Activated naive CD8-positive, alpha-beta T cell treated with anti-CD3 and anti-CD28 coated beads, Interleukin-2, amount 10 ng/mL, durations not matched to agents 7 days and 5 days (primary cell): ENCODE data around the gene SFRP5. TPM values are rescaled to one million over a fixed set of nuclear protein-coding genes. Genes with fewer than 3 reads are reported as not detected.

Experiments
- ATAC-seq: fragments of 150-1000 bp; cut with Tn5 transposase; one replicate; pipeline ENCODE4 v1.10.0; 2021; ENCODE audit warnings: low read depth, moderate library complexity
- POLR2A ChIA-PET: fragments of 350-600 bp; sonication (Branson Sonifier 250); formaldehyde crosslinking; loops from one replicate; lab custom pipeline; 2021; ENCODE audit warnings: antibody characterized with exemption; lab: Charles Lee
- DNase-seq: peaks from one replicate; pipeline ENCODE4 v3.0.0; 2021
- H3K27ac Mint-ChIP-seq: one replicate; pipeline ENCODE4 v1.8.0; 2022; ENCODE audit warnings: mild to moderate bottlenecking, mixed read lengths
- H3K27me3 Mint-ChIP-seq: one replicate; pipeline ENCODE4 v1.8.0; 2022; ENCODE audit warnings: mild to moderate bottlenecking, moderate library complexity, mixed read lengths
- H3K36me3 Mint-ChIP-seq: one replicate; pipeline ENCODE4 v1.8.0; 2021; ENCODE audit warnings: mild to moderate bottlenecking, mixed read lengths
- H3K4me1 Mint-ChIP-seq: one replicate; pipeline ENCODE4 v1.8.0; 2021; ENCODE audit warnings: mixed read lengths
- H3K4me3 Mint-ChIP-seq: one replicate; pipeline ENCODE4 v1.8.0; 2022; ENCODE audit warnings: mild to moderate bottlenecking, moderate library complexity, mixed read lengths
- H3K9me3 Mint-ChIP-seq: one replicate; pipeline ENCODE4 v1.8.0; 2021; ENCODE audit warnings: mixed read lengths
- total RNA-seq, 2 experiments: library from RNA; stranded (reverse); gene quantifications; one replicate each; pipeline ENCODE4 v1.2.3, GENCODE V29; 2021

The SFRP5 gene
- total RNA-seq, 2 experiments from 2014 or later, result 0.22 to 0.23 TPM

GRCh38 chr10:97780841-97781617 is 9.2 kb upstream of the SFRP5 start:
- POLR2A ChIA-PET, result interaction anchor here (0.6 to 1.5 kb wide), 6 partner anchors 8 to 95 kb away, joined by 3 to 12 read pairs (median 4); partner anchors contain the start of genes GOLGA7B and ZFYVE27
- Mint-ChIP-seq H3K27me3 (peaks cover 1% of the 10 kb centered on the region), H3K27ac (peak overlapping the region; percentile 89), H3K36me3 (no peaks in the 10 kb centered on the region), H3K4me1 (peaks cover 27% of the 10 kb centered on the region), H3K4me3 (peak overlapping the region; percentile 71), H3K9me3 (no peaks in the 10 kb centered on the region)
- no peak for ATAC-seq
- DNase-seq, result no peak

GRCh38 chr10:97779975-97780374 is 8.2 kb upstream of the SFRP5 start:
- peaks cover 1% of the 10 kb centered on the region for H3K27me3 Mint-ChIP-seq
- H3K9me3 Mint-ChIP-seq, result no peaks in the 10 kb centered on the region
- ATAC-seq, result no peak
- H3K4me3 Mint-ChIP-seq, result no peak overlapping the region
- DNase-seq, result no peak
- POLR2A ChIA-PET, result no interaction called here
- no peaks in the 10 kb centered on the region for H3K36me3 Mint-ChIP-seq
- H3K27ac Mint-ChIP-seq, result peak overlapping the region; percentile 89
- H3K4me1 Mint-ChIP-seq, result peaks cover 27% of the 10 kb centered on the region

GRCh38 chr10:97779492-97779891 is 7.7 kb upstream of the SFRP5 start:
- H3K4me3 Mint-ChIP-seq, result no peak overlapping the region
- POLR2A ChIA-PET, result no interaction called here

GRCh38 chr10:97778452-97779302 is 6.9 kb upstream of the SFRP5 start:
- Mint-ChIP-seq H3K9me3 (no peaks in the 10 kb centered on the region), H3K36me3 (no peaks in the 10 kb centered on the region)
- ATAC-seq, result no peak

More at GRCh38 chr10:97779492-97779891, 7.7 kb upstream of the SFRP5 start:
- H3K9me3 Mint-ChIP-seq, result no peaks in the 10 kb centered on the region
- ATAC-seq, result no peak
- H3K27me3 Mint-ChIP-seq, result peaks cover 1% of the 10 kb centered on the region
- H3K36me3 Mint-ChIP-seq, result no peaks in the 10 kb centered on the region
- peak overlapping the region; percentile 56 for H3K27ac Mint-ChIP-seq
- DNase-seq, result no peak
- peaks cover 27% of the 10 kb centered on the region for H3K4me1 Mint-ChIP-seq

GRCh38 chr10:97777143-97777542 is 5.3 kb upstream of the SFRP5 start:
- Mint-ChIP-seq H3K27me3 (peaks cover 20% of the 10 kb centered on the region), H3K9me3 (no peaks in the 10 kb centered on the region), H3K4me1 (peaks cover 21% of the 10 kb centered on the region), H3K4me3 (no peak overlapping the region), H3K27ac (no peak overlapping the region), H3K36me3 (peaks cover 1% of the 10 kb centered on the region)
- ATAC-seq (no peak), DNase-seq (no peak)
- POLR2A ChIA-PET, result no interaction called here

More at GRCh38 chr10:97778452-97779302, 6.9 kb upstream of the SFRP5 start:
- H3K27me3 Mint-ChIP-seq, result peaks cover 5% of the 10 kb centered on the region
- H3K27ac Mint-ChIP-seq, result no peak overlapping the region
- no peak for DNase-seq
- no peak overlapping the region for H3K4me3 Mint-ChIP-seq
- peaks cover 27% of the 10 kb centered on the region for H3K4me1 Mint-ChIP-seq
- POLR2A ChIA-PET, result no interaction called here

- no peak overlapping the region for H3K4me3 Mint-ChIP-seq
- H3K9me3 Mint-ChIP-seq, result no peaks in the 10 kb centered on the region
- H3K27ac Mint-ChIP-seq, result no peak overlapping the region
- DNase-seq (no peak), ATAC-seq (no peak)
- peaks cover 8% of the 10 kb centered on the region for H3K4me1 Mint-ChIP-seq
- POLR2A ChIA-PET, result no interaction called here
- peaks cover 2% of the 10 kb centered on the region for H3K36me3 Mint-ChIP-seq
- peaks cover 37% of the 10 kb centered on the region for H3K27me3 Mint-ChIP-seq
Measured at GRCh38 chr10:97774811-97775294, 3.1 kb upstream of the SFRP5 start.

GRCh38 chr10:97773096-97773495 is 1.3 kb upstream of the SFRP5 start:
- H3K36me3 Mint-ChIP-seq, result peaks cover 2% of the 10 kb centered on the region
- no peaks in the 10 kb centered on the region for H3K9me3 Mint-ChIP-seq
- no peak overlapping the region for H3K4me3 Mint-ChIP-seq

GRCh38 chr10:97771055-97771891 is 526 bp downstream of the SFRP5 start:
- peaks cover 2% of the 10 kb centered on the region for H3K36me3 Mint-ChIP-seq
- H3K9me3 Mint-ChIP-seq, result no peaks in the 10 kb centered on the region
- no peak overlapping the region for H3K27ac Mint-ChIP-seq
- ATAC-seq, result peak; percentile 61
- peaks cover 6% of the 10 kb centered on the region for H3K4me1 Mint-ChIP-seq
- peak; percentile 49 for DNase-seq
- H3K4me3 Mint-ChIP-seq, result peak overlapping the region; percentile 63
- POLR2A ChIA-PET, result no interaction called here
- peaks cover 39% of the 10 kb centered on the region for H3K27me3 Mint-ChIP-seq

More at GRCh38 chr10:97773096-97773495, 1.3 kb upstream of the SFRP5 start:
- H3K27ac Mint-ChIP-seq, result no peak overlapping the region
- H3K27me3 Mint-ChIP-seq, result peaks cover 39% of the 10 kb centered on the region
- no peak for ATAC-seq
- no peak for DNase-seq
- H3K4me1 Mint-ChIP-seq, result peaks cover 6% of the 10 kb centered on the region
- POLR2A ChIA-PET, result interaction anchor here (1.2 kb wide), 1 partner anchor 8 kb away, joined by 4 read pairs; no protein-coding TSS in a partner anchor

- peaks cover 6% of the 10 kb centered on the region for H3K4me1 Mint-ChIP-seq
- peaks cover 39% of the 10 kb centered on the region for H3K27me3 Mint-ChIP-seq
- ATAC-seq (no peak), DNase-seq (no peak)
- POLR2A ChIA-PET, result no interaction called here
- no peaks in the 10 kb centered on the region for H3K9me3 Mint-ChIP-seq
- peak overlapping the region; percentile 37 for H3K4me3 Mint-ChIP-seq
- no peak overlapping the region for H3K27ac Mint-ChIP-seq
- H3K36me3 Mint-ChIP-seq, result peaks cover 2% of the 10 kb centered on the region
Measured at GRCh38 chr10:97770255-97770654, 1.5 kb downstream of the SFRP5 start.

GRCh38 chr10:97768322-97769315 is 3.2 kb downstream of the SFRP5 start:
- Mint-ChIP-seq H3K9me3 (no peaks in the 10 kb centered on the region), H3K4me1 (peaks cover 12% of the 10 kb centered on the region), H3K36me3 (peaks cover 3% of the 10 kb centered on the region), H3K27ac (no peak overlapping the region), H3K4me3 (no peak overlapping the region), H3K27me3 (peaks cover 36% of the 10 kb centered on the region)
- POLR2A ChIA-PET, result no interaction called here
- ATAC-seq, result no peak
- DNase-seq, result no peak

- H3K4me1 Mint-ChIP-seq, result peaks cover 11% of the 10 kb centered on the region
- no peak overlapping the region for H3K27ac Mint-ChIP-seq
- peaks cover 3% of the 10 kb centered on the region for H3K36me3 Mint-ChIP-seq
- ATAC-seq (no peak), DNase-seq (no peak)
- H3K9me3 Mint-ChIP-seq, result no peaks in the 10 kb centered on the region
- POLR2A ChIA-PET, result no interaction called here
- no peak overlapping the region for H3K4me3 Mint-ChIP-seq
- peaks cover 22% of the 10 kb centered on the region for H3K27me3 Mint-ChIP-seq
Measured at GRCh38 chr10:97766996-97767924, 4.5 kb downstream of the SFRP5 start.
